Common myeloid progenitor, CD34-positive (primary cell): ENCODE results near the gene XPOT.

Experiments
- CTCF ChIA-PET: fragments of 350-600 bp; sonication (Branson Sonifier 250); formaldehyde crosslinking; loops from one replicate; lab custom pipeline; 2021; ENCODE audit warnings: antibody characterized with exemption; lab: Charles Lee
- POLR2A ChIA-PET: fragments of 350-600 bp; sonication (Branson Sonifier 250); formaldehyde crosslinking; loops from one replicate; lab custom pipeline; 2021; ENCODE audit warnings: antibody characterized with exemption; lab: Charles Lee
- DNase-seq, 3 donors: peaks; one replicate each; pipeline versions ENCODE4 v3.0.0 to v3.0.0-alpha.2; 2013
- H3K27ac ChIP-seq, 2 experiments: 1 replicate in 1 of 2; 2 replicates in 1 of 2; pipeline ENCODE4 v1.7.0; 2013; ENCODE audit warnings: inconsistent platforms in 2 of 2, low read length in 2 of 2, mild to moderate bottlenecking in 2 of 2, low read depth in 1 of 2, moderate library complexity in 1 of 2; ENCODE audit not compliant: severe bottlenecking in 2 of 2, insufficient read depth in 1 of 2, poor library complexity in 1 of 2
- H3K27me3 ChIP-seq, 5 experiments: replicated peaks in 2 of 5; 1 replicate in 3 of 5; 2 replicates in 2 of 5; pipeline versions ENCODE4 v1.6.1 to v1.7.0; 2013; ENCODE audit warnings: low read length in 4 of 5, mild to moderate bottlenecking in 2 of 5, moderate library complexity in 2 of 5, inconsistent platforms in 1 of 5; ENCODE audit not compliant: insufficient read depth in 5 of 5, control insufficient read depth in 4 of 5
- H3K36me3 ChIP-seq, 4 experiments: 1 replicate in 2 of 4; 2 replicates in 2 of 4; pipeline versions ENCODE4 v1.6.1 to v1.7.0; 2013; ENCODE audit warnings: low read length in 3 of 4, control low read depth in 1 of 4, mild to moderate bottlenecking in 1 of 4; ENCODE audit not compliant: control insufficient read depth in 4 of 4, insufficient read depth in 4 of 4
- H3K4me1 ChIP-seq, 4 experiments: 1 replicate in 3 of 4; 2 replicates in 1 of 4; pipeline versions ENCODE4 v1.6.1 to v1.7.1; 2013; ENCODE audit warnings: low read length in 3 of 4, mild to moderate bottlenecking in 3 of 4, control low read depth in 1 of 4, inconsistent platforms in 1 of 4, moderate library complexity in 1 of 4; ENCODE audit not compliant: control insufficient read depth in 4 of 4, insufficient read depth in 4 of 4; ENCODE audit errors: control extremely low read depth in 1 of 4
- H3K4me3 ChIP-seq, 7 experiments: 1 replicate in 4 of 7; 2 replicates in 3 of 7; pipeline versions ENCODE4 v1.5.1 to v1.7.0; 2013; ENCODE audit warnings: mild to moderate bottlenecking in 7 of 7, low read length in 6 of 7, moderate library complexity in 6 of 7, inconsistent platforms in 2 of 7, low read depth in 2 of 7, control low read depth in 1 of 7; ENCODE audit not compliant: insufficient read depth in 4 of 7, control insufficient read depth in 1 of 7; ENCODE audit errors: extremely low read depth in 1 of 7
- H3K9me3 ChIP-seq, 5 experiments: 1 replicate in 4 of 5; 2 replicates in 1 of 5; pipeline versions ENCODE4 v1.6.1 to v1.7.1; 2013; ENCODE audit warnings: low read length in 4 of 5, mild to moderate bottlenecking in 2 of 5, inconsistent platforms in 1 of 5, low read depth in 1 of 5, moderate library complexity in 1 of 5; ENCODE audit not compliant: control insufficient read depth in 4 of 5, insufficient read depth in 2 of 5; ENCODE audit errors: control extremely low read depth in 1 of 5
- WGBS: methylation state at CpG from one replicate; pipeline ENCODE4 v1.1.5; 2013; ENCODE audit not compliant: insufficient coverage; 5-methylcytosine and 5-hydroxymethylcytosine counted together

Gene XPOT

DNA sequence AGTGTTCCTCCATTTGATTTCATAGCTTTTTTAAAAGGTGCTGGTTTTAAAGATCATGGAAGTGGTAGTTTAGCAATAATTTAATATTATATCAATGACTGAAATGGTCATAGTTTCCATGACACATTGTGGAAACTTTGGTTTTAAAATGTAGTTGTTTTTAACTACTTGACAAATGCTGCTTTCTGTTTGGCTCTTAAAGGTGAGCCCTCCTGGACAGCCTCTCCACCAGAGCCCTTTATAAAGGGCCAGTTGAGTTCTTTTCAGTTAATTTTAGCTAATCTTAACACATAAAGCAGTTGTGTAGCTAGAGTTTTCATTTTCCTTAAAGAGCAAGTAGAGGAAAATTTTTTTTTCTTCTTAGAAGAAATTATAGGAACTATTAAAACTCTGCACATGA is 14.0 kb downstream of the XPOT start:
- DNase-seq = no peak
- H3K27ac ChIP-seq = no peak overlapping the region
- ChIA-PET POLR2A (no interaction called here), CTCF (interaction anchor here (1.3 kb wide), 1 partner anchor 19 kb away, joined by 4 read pairs; no protein-coding TSS in a partner anchor)
- no peak overlapping the region for H3K4me3 ChIP-seq
- peaks cover 0 to 1% (median 0%) of the 10 kb centered on the region in 5 experiments for H3K9me3 ChIP-seq
- H3K36me3 ChIP-seq = peaks cover 24 to 85% (median 58%) of the 10 kb centered on the region in 4 experiments
- no peaks in the 10 kb centered on the region for H3K27me3 ChIP-seq
- no peaks in the 10 kb centered on the region for H3K4me1 ChIP-seq

DNA sequence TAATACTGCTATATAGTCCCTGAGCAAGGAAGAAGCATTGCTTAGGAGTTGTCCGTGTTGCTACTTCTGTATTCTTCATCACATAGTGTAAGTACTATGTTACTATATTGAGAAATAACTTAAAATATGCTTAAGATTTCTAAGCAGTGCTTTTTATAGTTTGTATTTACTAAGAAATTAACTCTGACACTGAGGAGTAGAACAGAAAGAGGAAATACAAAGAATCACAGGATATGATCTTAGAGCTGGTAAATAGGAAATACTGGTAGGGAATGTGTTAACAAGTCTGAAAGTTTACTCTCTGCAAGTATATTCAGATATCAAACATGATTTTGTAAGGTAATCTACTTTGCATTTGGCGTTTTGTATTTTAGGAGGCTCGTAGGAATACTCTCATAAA is 15.5 kb downstream of the XPOT start:
- H3K27me3 ChIP-seq = no peaks in the 10 kb centered on the region
- no peak overlapping the region for H3K4me3 ChIP-seq
- H3K9me3 ChIP-seq = no peaks in the 10 kb centered on the region
- POLR2A ChIA-PET = no interaction called here
- peaks cover 21 to 85% (median 62%) of the 10 kb centered on the region in 4 experiments for H3K36me3 ChIP-seq
- no peak overlapping the region for H3K27ac ChIP-seq
- DNase-seq = no peak
- WGBS = no CpG with 5 or more reads among the region's 3 CpGs
- H3K4me1 ChIP-seq = no peaks in the 10 kb centered on the region
- CTCF ChIA-PET = no interaction called here

DNA sequence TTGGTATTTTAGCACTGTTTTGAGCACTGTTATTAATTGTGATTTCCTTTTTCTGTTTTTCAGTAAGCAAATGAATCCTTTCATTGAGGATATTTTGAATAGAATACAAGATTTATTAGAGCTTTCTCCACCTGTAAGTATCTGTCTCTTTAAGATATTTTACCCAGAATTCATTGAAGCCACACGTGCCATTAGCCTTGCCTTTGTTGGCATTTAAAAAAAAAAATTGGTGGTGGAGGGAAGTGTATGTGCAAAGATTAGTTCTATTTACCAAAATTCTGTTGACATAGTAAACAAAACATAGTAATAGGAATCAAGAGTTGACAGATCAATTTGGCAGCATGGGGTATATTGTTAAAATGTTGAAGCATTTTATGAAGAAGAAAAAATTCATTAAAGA is 23.8 kb downstream of the XPOT start:
- H3K27me3 ChIP-seq = no peaks in the 10 kb centered on the region
- DNase-seq = no peak
- no peaks in the 10 kb centered on the region for H3K9me3 ChIP-seq
- POLR2A ChIA-PET = no interaction called here
- no peak overlapping the region for H3K27ac ChIP-seq
- H3K36me3 ChIP-seq = peaks cover 26 to 94% (median 68%) of the 10 kb centered on the region in 4 experiments
- no CpG with 5 or more reads among the region's 1 CpG for WGBS
- H3K4me3 ChIP-seq = no peak overlapping the region
- no peaks in the 10 kb centered on the region for H3K4me1 ChIP-seq
- CTCF ChIA-PET = no interaction called here

DNA sequence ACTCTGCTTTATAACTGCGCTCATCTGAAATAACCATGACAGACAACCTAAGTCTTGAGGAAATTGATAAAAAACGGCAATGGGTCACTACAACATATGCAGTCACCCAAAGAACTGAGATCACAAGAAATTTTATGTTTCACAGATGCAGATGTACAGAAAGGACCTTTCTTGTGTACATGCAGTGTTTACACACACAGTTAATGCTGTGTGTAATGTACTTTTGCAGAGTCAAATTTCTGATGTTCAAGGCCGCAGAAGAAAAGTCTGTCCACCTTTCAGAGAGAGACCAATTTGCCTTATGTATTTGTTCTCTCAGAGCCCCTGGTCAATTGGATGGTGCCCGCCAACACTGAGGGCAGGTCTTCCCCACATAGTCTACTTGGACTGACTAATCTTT is 24.8 kb downstream of the XPOT start:
- no peak overlapping the region for H3K27ac ChIP-seq
- no peaks in the 10 kb centered on the region for H3K27me3 ChIP-seq
- DNase-seq = no peak
- 100% methylated on average over 1 of the region's 4 CpGs for WGBS
- peaks cover 29 to 97% (median 69%) of the 10 kb centered on the region in 4 experiments for H3K36me3 ChIP-seq
- H3K4me3 ChIP-seq = no peak overlapping the region
- POLR2A ChIA-PET = no interaction called here
- no peaks in the 10 kb centered on the region for H3K4me1 ChIP-seq
- no peaks in the 10 kb centered on the region for H3K9me3 ChIP-seq
- CTCF ChIA-PET = no interaction called here

DNA sequence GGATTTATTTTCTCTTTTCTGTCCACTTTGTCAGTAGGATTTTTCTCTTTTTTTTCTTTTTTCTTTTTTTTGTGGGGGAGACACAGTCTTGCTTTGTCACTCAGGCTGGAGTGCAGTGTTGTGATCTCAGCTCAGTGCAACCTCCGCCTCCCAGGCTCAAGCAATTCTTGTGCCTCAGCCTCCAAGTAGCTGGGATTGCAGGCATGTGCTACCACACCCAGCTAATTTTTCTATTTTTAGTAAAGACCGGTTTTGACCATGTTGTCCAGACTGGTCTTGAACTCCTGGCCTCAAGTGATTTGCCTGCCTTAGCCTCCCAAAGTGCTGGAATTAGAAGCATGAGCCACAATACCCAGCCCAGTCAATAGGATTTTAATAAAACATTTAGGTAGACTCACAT is 26.7 kb downstream of the XPOT start:
- Histone ChIP-seq H3K27ac (no peak overlapping the region), H3K36me3 (peaks cover 21 to 95% (median 67%) of the 10 kb centered on the region in 4 experiments), H3K27me3 (no peaks in the 10 kb centered on the region), H3K9me3 (no peaks in the 10 kb centered on the region), H3K4me3 (no peak overlapping the region), H3K4me1 (no peaks in the 10 kb centered on the region)
- ChIA-PET POLR2A (no interaction called here), CTCF (interaction anchor here (1.7 to 2.2 kb wide), 2 partner anchors 10 to 38 kb away, joined by 3 to 6 read pairs; no protein-coding TSS in a partner anchor)
- 100% methylated on average over 2 of the region's 2 CpGs for WGBS
- DNase-seq = no peak

DNA sequence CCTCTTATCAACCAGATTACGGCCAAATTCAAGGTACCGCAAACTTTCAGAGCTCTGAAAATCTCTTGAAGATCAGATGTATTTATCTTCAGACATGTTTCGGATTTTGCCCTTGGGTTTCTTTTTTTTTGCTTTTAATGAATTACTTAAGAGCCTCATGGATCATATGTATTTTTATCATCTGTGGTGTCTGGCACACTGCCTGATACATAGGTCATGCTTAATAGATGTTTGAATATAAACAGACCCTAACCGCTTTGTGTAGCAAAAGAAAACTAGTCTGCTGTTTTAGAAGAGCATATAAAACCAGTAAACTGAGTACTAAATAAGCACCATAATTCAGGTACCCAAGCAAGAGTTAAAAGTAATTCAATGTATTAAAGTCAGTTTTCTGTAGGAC is 27.6 kb downstream of the XPOT start:
- DNase-seq = no peak
- POLR2A ChIA-PET = no interaction called here
- no peaks in the 10 kb centered on the region for H3K9me3 ChIP-seq
- H3K27ac ChIP-seq = no peak overlapping the region
- H3K36me3 ChIP-seq = peaks cover 15 to 95% (median 66%) of the 10 kb centered on the region in 4 experiments
- H3K4me3 ChIP-seq = no peak overlapping the region
- WGBS = 100% methylated on average over 2 of the region's 4 CpGs
- H3K4me1 ChIP-seq = no peaks in the 10 kb centered on the region
- CTCF ChIA-PET = interaction anchor here (1.7 to 2.2 kb wide), 2 partner anchors 10 to 37 kb away, joined by 3 to 6 read pairs; no protein-coding TSS in a partner anchor
- no peaks in the 10 kb centered on the region for H3K27me3 ChIP-seq

DNA sequence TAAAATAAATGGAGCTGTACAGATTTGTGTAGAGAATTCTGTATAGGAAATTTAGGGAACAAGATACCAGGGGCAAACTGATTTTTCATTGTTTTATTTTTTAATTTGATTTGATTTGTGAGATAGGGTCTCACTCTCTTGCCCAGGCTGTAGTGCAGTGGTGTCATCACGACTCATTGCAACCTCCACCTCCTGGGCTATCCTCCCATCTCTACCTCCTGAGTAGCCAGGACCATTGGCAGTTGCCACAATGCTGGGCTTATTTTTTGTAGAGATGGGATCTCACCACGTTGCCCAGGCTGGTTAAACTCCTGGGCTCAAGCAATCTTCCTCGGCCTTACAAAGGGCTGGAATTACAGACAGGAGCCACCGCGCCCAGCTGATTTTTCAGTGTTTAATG is 29.7 kb downstream of the XPOT start:
- WGBS = 100% methylated on average over 2 of the region's 5 CpGs
- no peaks in the 10 kb centered on the region for H3K4me1 ChIP-seq
- CTCF ChIA-PET = no interaction called here
- H3K27me3 ChIP-seq = no peaks in the 10 kb centered on the region
- no peak overlapping the region for H3K4me3 ChIP-seq
- H3K27ac ChIP-seq = no peak overlapping the region
- no peak for DNase-seq
- H3K36me3 ChIP-seq = peaks cover 23 to 93% (median 68%) of the 10 kb centered on the region in 4 experiments
- POLR2A ChIA-PET = no interaction called here
- no peaks in the 10 kb centered on the region for H3K9me3 ChIP-seq
